Mucosa of descending colon (tissue), 3 donors: Measurements from ENCODE around the gene UFC1. TPM values are rescaled to one million over a fixed set of nuclear protein-coding genes. Genes with fewer than 3 reads are reported as not detected.

Experiments
- ATAC-seq: fragments of 200-7000 bp; cut with Tn5 transposase; one replicate; pipeline ENCODE4 v1.9.1; 2020; ENCODE audit warnings: mild to moderate bottlenecking, moderate library complexity
- DNase-seq, 3 donors: peaks; one replicate each; pipeline ENCODE4 v3.0.0-alpha.2; 2020
- H3K36me3 ChIP-seq: fragments of 200-600 bp; one replicate; pipeline ENCODE4 v1.8.0; 2021; ENCODE audit warnings: low read depth, mild to moderate bottlenecking
- H3K4me1 ChIP-seq: fragments of 200-600 bp; one replicate; pipeline ENCODE4 v1.8.0; 2021; ENCODE audit warnings: low read depth, mild to moderate bottlenecking
- H3K4me3 ChIP-seq: fragments of 200-600 bp; one replicate; pipeline ENCODE4 v1.8.0; 2021; ENCODE audit warnings: mild to moderate bottlenecking
- H3K9me3 ChIP-seq: fragments of 200-600 bp; one replicate; pipeline ENCODE4 v1.8.0; 2021; ENCODE audit warnings: mild to moderate bottlenecking
- CTCF ChIP-seq: fragments of 200-600 bp; IDR thresholded peaks from one replicate; pipeline ENCODE4 v1.8.0; 2022; ENCODE audit warnings: antibody characterized with exemption, mild to moderate bottlenecking
- intact Hi-C, 2 donors: fragments of 100-400 bp; cut with DNase I in 1 of 2; cut with micrococcal nuclease in 1 of 2; formaldehyde crosslinking; loops; one replicate each; pipeline versions ENCODE4 v1.11.0 to v1.11.1; 2022; cut with DNase I, micrococcal nuclease
- long read RNA-seq, 2 donors: library from polyadenylated mRNA; unstranded; transcript quantifications; one replicate each; pipeline ENCODE4 v2.0.0, GENCODE V29; 2019 to 2021
- total RNA-seq, 3 donors: library from RNA; stranded (reverse); fragmentation: NEBNext Ultra II Directional in 2 of 3; extraction: Animal tissue kit (Norgen Biotek cat#: 25700) in 2 of 3; gene quantifications; one replicate each; pipeline versions ENCODE4 v1.2.1 to v1.2.4, GENCODE V29; 2021 to 2023
- donor health status: DM: no; HTN: no; CAD: no; lungs with moderate emphysema.
- donor health status: DM: no; HTN: no; CAD: no.
- donor health status: DM: no; HTN: yes; CAD: no.

The UFC1 gene
- 100 to 1,000 TPM in 1 of 3 donors, 10 to 100 TPM in 2; 88.6 to 114 (median 90.6) TPM for total RNA-seq
- long read RNA-seq, donor 1, transcript UFC1-201 (6 exons, 1,114 nt), result major isoform, 48 of 55 reads
- long read RNA-seq, donor 1, partial matches to known transcripts, result 2 of 55 reads
- long read RNA-seq, donor 1, other reads (novel, unspliced or antisense), result 4 of 55 reads
- long read RNA-seq, donor 2, transcript UFC1-201 (6 exons, 1,114 nt), result major isoform, 61 of 71 reads
- long read RNA-seq, donor 2, partial matches to known transcripts, result 1 of 71 reads
- long read RNA-seq, donor 2, other reads (novel, unspliced or antisense), result 9 of 71 reads

GRCh38 chr1:161153682-161154337 lies at the start of gene UFC1:
UFC1 (plus strand) TSS chr1:161153978; CDS start chr1:161153998, 20 bp downstream.
- peak; percentile 96 for ATAC-seq
- peaks cover 16% of the 10 kb centered on the region for H3K4me1 ChIP-seq
- no peaks in the 10 kb centered on the region for H3K9me3 ChIP-seq
- intact Hi-C loops, result no loop called here
- no peak for TF ChIP-seq CTCF
- H3K4me3 ChIP-seq, result peak within 1 kb of the TSS; percentile 65
- peak; percentile 81 to 87 (median 85) for DNase-seq
- no peaks in the 10 kb centered on the region for H3K36me3 ChIP-seq

DNA sequence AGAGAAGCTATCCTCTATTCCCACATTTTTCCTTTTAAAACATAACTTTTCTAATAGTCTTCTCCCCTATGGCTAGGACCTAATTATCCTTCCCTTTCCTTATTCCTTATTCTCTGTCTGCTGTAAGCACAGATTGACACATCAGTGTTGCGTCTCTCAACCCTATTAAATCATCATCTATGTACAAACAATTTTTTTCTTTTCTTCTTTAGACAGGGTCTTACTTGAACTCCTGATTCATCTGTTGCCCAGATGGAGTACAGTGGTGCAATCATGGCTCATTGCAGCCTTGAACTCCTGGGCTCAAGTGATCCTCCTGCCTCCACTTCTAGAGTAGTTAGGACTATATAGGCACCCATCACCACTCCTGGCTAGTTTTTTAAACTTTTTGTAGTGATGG lies 47.3 kb upstream of the UFC1 start:
- intact Hi-C loops, result no loop called here
- H3K36me3 ChIP-seq, result no peaks in the 10 kb centered on the region
- ATAC-seq, result no peak
- no peaks in the 10 kb centered on the region for H3K9me3 ChIP-seq
- H3K4me3 ChIP-seq, result no peak overlapping the region
- TF ChIP-seq CTCF, result no peak
- H3K4me1 ChIP-seq, result no peaks in the 10 kb centered on the region
- DNase-seq, result no peak

GRCh38 chr1:161111117-161111516 lies 42.7 kb upstream of the UFC1 start:
- no peak for TF ChIP-seq CTCF
- DNase-seq, result no peak

GRCh38 chr1:161111527-161111926 lies 42.3 kb upstream of the UFC1 start:
- intact Hi-C loops, result no loop called here

More at GRCh38 chr1:161111117-161111516, 42.7 kb upstream of the UFC1 start:
- Histone ChIP-seq H3K4me1 (peaks cover 5% of the 10 kb centered on the region), H3K9me3 (no peaks in the 10 kb centered on the region), H3K36me3 (no peaks in the 10 kb centered on the region), H3K4me3 (no peak overlapping the region)
- intact Hi-C loops, result no loop called here
- ATAC-seq, result no peak

DNA sequence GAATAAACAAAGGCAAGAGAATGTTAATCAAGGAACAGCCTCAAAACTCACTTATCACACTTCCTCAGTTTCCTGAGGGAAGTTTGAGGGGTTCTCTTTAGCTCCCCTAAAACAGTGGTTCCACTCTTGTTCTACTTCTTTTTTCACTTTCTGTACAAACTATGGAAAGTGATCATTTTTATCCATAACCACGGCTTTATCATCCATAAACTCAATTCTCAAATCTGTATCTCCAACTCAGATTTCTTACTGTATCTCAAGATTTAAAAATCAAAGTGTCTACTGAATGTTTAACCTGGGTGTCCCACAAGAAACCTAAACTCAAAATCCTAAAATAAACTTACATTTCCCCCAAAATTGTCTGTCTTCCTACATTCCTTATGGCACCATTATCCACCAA lies 39.9 kb upstream of the UFC1 start:
- TF ChIP-seq CTCF, result no peak
- no peaks in the 10 kb centered on the region for H3K9me3 ChIP-seq
- H3K4me1 ChIP-seq, result peaks cover 22% of the 10 kb centered on the region
- no peaks in the 10 kb centered on the region for H3K36me3 ChIP-seq
- H3K4me3 ChIP-seq, result no peak overlapping the region
- DNase-seq (no peak), ATAC-seq (no peak)
- intact Hi-C loops, result no loop called here

More at GRCh38 chr1:161111527-161111926, 42.3 kb upstream of the UFC1 start:
- no peak for ATAC-seq
- peaks cover 9% of the 10 kb centered on the region for H3K4me1 ChIP-seq
- TF ChIP-seq CTCF, result no peak
- H3K4me3 ChIP-seq, result no peak overlapping the region
- no peak for DNase-seq
- H3K9me3 ChIP-seq, result no peaks in the 10 kb centered on the region
- no peaks in the 10 kb centered on the region for H3K36me3 ChIP-seq
